A673 (cell line): ENCODE measurements around the gene TMEM130. TPM values are rescaled to one million over a fixed set of nuclear protein-coding genes. Genes with fewer than 3 reads are reported as not detected.

Experiments
- BruUV-seq: library from RNA; stranded (reverse); fragments of 400-500 nt; replicated peaks from 2 replicates; lab custom pipeline; 2021; lab: Mats Ljungman, UMichigan
- CTCF ChIA-PET: fragments of 300-600 bp; sonication (Branson Sonifier 250); formaldehyde crosslinking; loops from one replicate; lab custom pipeline; 2022; ENCODE audit warnings: antibody characterized with exemption; lab: Charles Lee
- POLR2A ChIA-PET: fragments of 300-600 bp; sonication (Branson Sonifier 250); formaldehyde crosslinking; loops from one replicate; lab custom pipeline; 2022; ENCODE audit warnings: antibody characterized with exemption; ENCODE audit not compliant: low non-redundant PET; lab: Charles Lee
- DNase-seq: peaks from one replicate; pipeline ENCODE4 v3.0.0-alpha.2; 2015; ENCODE audit warnings: low spot score
- H3K27ac ChIP-seq: fragments of 200-600 bp; sonication (generic); 2 replicates; pipeline ENCODE4 v1.5.1; 2016; ENCODE audit warnings: mixed run types, low read depth, mild to moderate bottlenecking, mixed read lengths, antibody characterized with exemption, low read length; ENCODE audit not compliant: poor library complexity, severe bottlenecking
- H3K27me3 ChIP-seq: fragments of 200-600 bp; sonication (generic); replicated peaks from 2 replicates; pipeline ENCODE4 v1.6.1; 2017; ENCODE audit warnings: mixed run types, low read depth, mild to moderate bottlenecking, mixed read lengths, antibody characterized with exemption, low read length; ENCODE audit not compliant: insufficient read depth, poor library complexity
- H3K36me3 ChIP-seq: fragments of 200-600 bp; sonication (generic); 2 replicates; pipeline ENCODE4 v1.6.1; 2016; ENCODE audit warnings: mixed run types, mild to moderate bottlenecking, mixed read lengths, antibody characterized with exemption, low read length; ENCODE audit not compliant: insufficient read depth, poor library complexity, severe bottlenecking
- H3K4me1 ChIP-seq: fragments of 200-600 bp; sonication (generic); 2 replicates; pipeline ENCODE4 v1.6.1; 2017; ENCODE audit warnings: mixed run types, mild to moderate bottlenecking, mixed read lengths, antibody characterized with exemption, low read length; ENCODE audit not compliant: insufficient read depth, poor library complexity, severe bottlenecking
- H3K4me3 ChIP-seq: fragments of 200-600 bp; sonication (generic); 2 replicates; pipeline ENCODE4 v1.5.1; 2016; ENCODE audit warnings: low read depth, mixed run types, mild to moderate bottlenecking, mixed read lengths, low read length; ENCODE audit not compliant: poor library complexity, severe bottlenecking
- H3K9me3 ChIP-seq: fragments of 200-600 bp; sonication (generic); 2 replicates; pipeline ENCODE4 v1.6.1; 2016; ENCODE audit warnings: mixed run types, low read depth, mild to moderate bottlenecking, mixed read lengths, antibody characterized with exemption, low read length; ENCODE audit not compliant: poor library complexity, severe bottlenecking
- EZH2 ChIP-seq: fragments of 200-600 bp; sonication (generic); IDR thresholded peaks from 2 replicates; pipeline ENCODE4 v1.6.1; 2017; ENCODE audit warnings: borderline replicate concordance, low read depth, mild to moderate bottlenecking, mixed read lengths, antibody characterized with exemption, low read length; ENCODE audit not compliant: poor library complexity, severe bottlenecking
- intact Hi-C: fragments of 100-400 bp; cut with micrococcal nuclease; formaldehyde crosslinking; loops from one replicate; pipeline ENCODE4 v1.10.0; 2022; ENCODE audit not compliant: unreplicated experiment
- total RNA-seq: library from RNA; stranded (reverse); gene quantifications from 2 replicates; pipeline ENCODE4 v1.2.3, GENCODE V29; 2021
- TF ChIP-seq, protein P1 (sequence below): fragments of 300-800, 200-600 bp; sonication (generic); conservative IDR thresholded peaks from 2 replicates; pipeline ENCODE4 v1.5.1; 2017; ENCODE audit warnings: low read depth, mild to moderate bottlenecking, antibody characterized with exemption, low read length, moderate library complexity, mixed read lengths

Gene TMEM130
- total RNA-seq, 1 experiment from 2014 or later: not detected

DNA sequence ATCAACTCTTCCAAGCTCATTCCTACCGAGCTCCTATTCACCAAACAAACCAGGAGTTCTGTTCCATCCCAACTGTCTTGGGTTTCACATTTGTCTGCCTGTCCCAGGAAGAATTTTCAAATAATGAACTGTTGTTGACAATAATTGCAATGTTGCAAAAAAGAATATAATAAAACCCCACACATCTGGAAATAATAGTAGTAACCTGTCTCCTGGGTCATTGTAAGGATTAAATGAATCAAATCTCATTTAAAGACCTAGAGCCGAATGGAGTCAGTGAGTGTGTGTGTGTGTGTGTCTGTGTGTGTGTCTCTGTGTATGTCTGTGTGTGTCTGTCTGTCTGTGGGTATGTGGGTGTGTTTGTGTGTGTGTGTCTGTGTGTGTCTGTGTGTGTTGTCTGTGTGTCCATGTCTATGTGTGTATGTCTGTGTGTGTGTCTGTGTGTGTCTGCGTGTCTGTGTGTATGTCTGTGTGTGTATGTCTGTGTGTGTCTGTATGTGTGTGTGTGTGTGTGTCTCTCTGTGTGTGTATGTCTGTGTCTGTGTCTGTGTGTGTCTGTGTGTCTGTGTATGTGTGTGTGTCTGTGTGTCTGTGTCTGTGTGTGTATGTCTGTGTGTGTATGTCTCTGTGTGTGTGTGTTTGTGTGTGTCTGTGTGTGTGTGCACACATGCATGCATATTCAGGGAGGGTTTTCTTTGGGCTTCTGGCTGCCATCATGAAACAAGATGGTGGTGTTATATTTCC is 52.7 kb downstream of the TMEM130 start:
- H3K36me3 ChIP-seq: no peaks in the 10 kb centered on the region
- intact Hi-C loops: no loop called here
- no peaks in the 10 kb centered on the region for H3K27me3 ChIP-seq
- no peak overlapping the region for H3K4me3 ChIP-seq
- TF ChIP-seq, protein P1, sequence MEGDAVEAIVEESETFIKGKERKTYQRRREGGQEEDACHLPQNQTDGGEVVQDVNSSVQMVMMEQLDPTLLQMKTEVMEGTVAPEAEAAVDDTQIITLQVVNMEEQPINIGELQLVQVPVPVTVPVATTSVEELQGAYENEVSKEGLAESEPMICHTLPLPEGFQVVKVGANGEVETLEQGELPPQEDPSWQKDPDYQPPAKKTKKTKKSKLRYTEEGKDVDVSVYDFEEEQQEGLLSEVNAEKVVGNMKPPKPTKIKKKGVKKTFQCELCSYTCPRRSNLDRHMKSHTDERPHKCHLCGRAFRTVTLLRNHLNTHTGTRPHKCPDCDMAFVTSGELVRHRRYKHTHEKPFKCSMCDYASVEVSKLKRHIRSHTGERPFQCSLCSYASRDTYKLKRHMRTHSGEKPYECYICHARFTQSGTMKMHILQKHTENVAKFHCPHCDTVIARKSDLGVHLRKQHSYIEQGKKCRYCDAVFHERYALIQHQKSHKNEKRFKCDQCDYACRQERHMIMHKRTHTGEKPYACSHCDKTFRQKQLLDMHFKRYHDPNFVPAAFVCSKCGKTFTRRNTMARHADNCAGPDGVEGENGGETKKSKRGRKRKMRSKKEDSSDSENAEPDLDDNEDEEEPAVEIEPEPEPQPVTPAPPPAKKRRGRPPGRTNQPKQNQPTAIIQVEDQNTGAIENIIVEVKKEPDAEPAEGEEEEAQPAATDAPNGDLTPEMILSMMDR: no peak
- no peak for TF ChIP-seq EZH2
- H3K4me1 ChIP-seq: no peaks in the 10 kb centered on the region
- no peak overlapping the region for H3K27ac ChIP-seq
- BruUV-seq: no TSS peak
- ChIA-PET POLR2A (no interaction called here), CTCF (no interaction called here)
- H3K9me3 ChIP-seq: no peaks in the 10 kb centered on the region
- DNase-seq: no peak

DNA sequence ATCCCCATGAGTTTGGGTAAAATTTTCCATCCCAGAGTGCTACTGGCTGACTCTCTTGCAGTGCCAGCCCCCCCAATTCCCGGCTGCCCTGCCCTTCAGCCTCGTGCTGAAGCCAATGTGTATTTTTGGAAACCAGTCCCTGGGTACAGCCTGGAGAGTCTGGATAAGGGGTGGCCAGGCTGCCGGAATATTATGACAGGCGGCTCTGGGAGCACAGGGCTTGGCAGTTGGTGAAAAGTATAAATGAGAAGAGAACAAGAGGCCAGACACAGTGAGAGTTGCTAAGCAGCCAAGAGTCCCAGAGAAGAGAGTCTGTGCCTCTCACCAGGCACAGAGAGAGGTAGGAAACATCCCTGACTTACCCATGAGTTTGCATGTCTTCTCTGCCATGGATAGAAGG is 53.6 kb downstream of the TMEM130 start:
- CTCF ChIA-PET: no interaction called here
- intact Hi-C loops: no loop called here
- Histone ChIP-seq H3K27ac (no peak overlapping the region), H3K9me3 (no peaks in the 10 kb centered on the region), H3K27me3 (no peaks in the 10 kb centered on the region), H3K4me3 (no peak overlapping the region), H3K36me3 (no peaks in the 10 kb centered on the region), H3K4me1 (no peaks in the 10 kb centered on the region)
- TF ChIP-seq, protein P1: no peak
- TF ChIP-seq EZH2: no peak
- POLR2A ChIA-PET: no interaction called here
- DNase-seq: no peak
- no TSS peak for BruUV-seq

DNA sequence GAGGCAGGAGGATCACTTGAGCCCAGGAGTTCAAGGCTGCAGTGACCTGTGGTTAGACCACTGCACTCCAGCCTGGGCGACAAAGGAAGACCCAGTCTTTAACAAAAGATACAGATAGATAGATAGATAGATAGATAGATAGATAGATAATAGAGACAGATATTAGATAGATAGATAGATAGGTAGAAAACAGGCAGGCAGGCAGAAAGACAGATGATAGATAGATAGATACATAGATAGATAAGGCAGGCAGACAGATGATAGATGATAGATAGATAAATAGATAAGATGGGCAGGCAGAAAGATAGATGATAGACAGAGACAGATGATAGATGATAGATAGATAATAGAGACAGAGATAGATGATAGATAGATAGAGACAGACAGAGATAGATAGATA is 54.5 kb downstream of the TMEM130 start:
- no peaks in the 10 kb centered on the region for H3K27me3 ChIP-seq
- H3K27ac ChIP-seq: no peak overlapping the region
- H3K9me3 ChIP-seq: no peaks in the 10 kb centered on the region
- no peaks in the 10 kb centered on the region for H3K4me1 ChIP-seq
- TF ChIP-seq, protein P1: no peak
- no peak for TF ChIP-seq EZH2
- no peak for DNase-seq
- no TSS peak for BruUV-seq
- intact Hi-C loops: no loop called here
- CTCF ChIA-PET: no interaction called here
- no peak overlapping the region for H3K4me3 ChIP-seq
- H3K36me3 ChIP-seq: no peaks in the 10 kb centered on the region
- POLR2A ChIA-PET: no interaction called here
